Neural progenitor cell (in vitro differentiated cells): ENCODE data around the gene DEPDC1B.
"Not testable (repeated sequence)": the region's sequence is repeated elsewhere in the genome, so short reads cannot be mapped to it uniquely, and the experiment has no call there.

Source experiments
- EZH2phosphoT487 ChIP-seq: fragments of 200-600 bp; sonication (generic); IDR thresholded peaks from 2 replicates; pipeline ENCODE4 v1.6.1; 2017; ENCODE audit warnings: antibody characterized with exemption
- TF ChIP-seq, protein P1 (sequence below): fragments of 200-600 bp; sonication (generic); IDR thresholded peaks from 2 replicates; pipeline ENCODE4 v1.5.1; 2017; ENCODE audit warnings: antibody characterized with exemption, mild to moderate bottlenecking

DNA sequence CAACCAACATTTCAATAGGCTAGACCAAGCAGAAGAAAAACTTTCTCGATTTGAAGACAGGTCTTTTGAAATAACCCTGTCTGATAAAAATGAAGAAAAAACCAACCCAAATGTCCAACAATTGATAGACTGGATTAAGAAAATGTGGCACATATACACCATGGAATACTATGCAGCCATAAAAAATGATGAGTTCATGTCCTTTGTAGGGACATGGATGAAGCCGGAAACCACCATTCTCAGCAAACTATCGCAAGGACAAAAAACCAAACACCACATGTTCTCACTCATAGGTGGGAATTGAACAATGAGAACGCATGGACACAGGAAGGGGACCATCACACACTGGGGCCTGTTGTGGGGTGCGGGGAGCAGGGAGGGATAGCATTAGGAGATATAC lies 18.0 kb downstream of the DEPDC1B start:
- TF ChIP-seq EZH2phosphoT487, result not testable (repeated sequence)
- TF ChIP-seq, protein P1, sequence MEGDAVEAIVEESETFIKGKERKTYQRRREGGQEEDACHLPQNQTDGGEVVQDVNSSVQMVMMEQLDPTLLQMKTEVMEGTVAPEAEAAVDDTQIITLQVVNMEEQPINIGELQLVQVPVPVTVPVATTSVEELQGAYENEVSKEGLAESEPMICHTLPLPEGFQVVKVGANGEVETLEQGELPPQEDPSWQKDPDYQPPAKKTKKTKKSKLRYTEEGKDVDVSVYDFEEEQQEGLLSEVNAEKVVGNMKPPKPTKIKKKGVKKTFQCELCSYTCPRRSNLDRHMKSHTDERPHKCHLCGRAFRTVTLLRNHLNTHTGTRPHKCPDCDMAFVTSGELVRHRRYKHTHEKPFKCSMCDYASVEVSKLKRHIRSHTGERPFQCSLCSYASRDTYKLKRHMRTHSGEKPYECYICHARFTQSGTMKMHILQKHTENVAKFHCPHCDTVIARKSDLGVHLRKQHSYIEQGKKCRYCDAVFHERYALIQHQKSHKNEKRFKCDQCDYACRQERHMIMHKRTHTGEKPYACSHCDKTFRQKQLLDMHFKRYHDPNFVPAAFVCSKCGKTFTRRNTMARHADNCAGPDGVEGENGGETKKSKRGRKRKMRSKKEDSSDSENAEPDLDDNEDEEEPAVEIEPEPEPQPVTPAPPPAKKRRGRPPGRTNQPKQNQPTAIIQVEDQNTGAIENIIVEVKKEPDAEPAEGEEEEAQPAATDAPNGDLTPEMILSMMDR, result not testable (repeated sequence)
